A673 (cell line): ENCODE results near the gene CLVS2.

Experiments used
- EZH2 ChIP-seq: fragments of 200-600 bp; sonication (generic); IDR thresholded peaks from 2 replicates; pipeline ENCODE4 v1.6.1; 2017; ENCODE audit warnings: borderline replicate concordance, low read depth, mild to moderate bottlenecking, mixed read lengths, antibody characterized with exemption, low read length; ENCODE audit not compliant: poor library complexity, severe bottlenecking
- TF ChIP-seq, protein P1 (sequence below): fragments of 300-800, 200-600 bp; sonication (generic); conservative IDR thresholded peaks from 2 replicates; pipeline ENCODE4 v1.5.1; 2017; ENCODE audit warnings: low read depth, mild to moderate bottlenecking, antibody characterized with exemption, low read length, moderate library complexity, mixed read lengths

- TF ChIP-seq, protein P1, sequence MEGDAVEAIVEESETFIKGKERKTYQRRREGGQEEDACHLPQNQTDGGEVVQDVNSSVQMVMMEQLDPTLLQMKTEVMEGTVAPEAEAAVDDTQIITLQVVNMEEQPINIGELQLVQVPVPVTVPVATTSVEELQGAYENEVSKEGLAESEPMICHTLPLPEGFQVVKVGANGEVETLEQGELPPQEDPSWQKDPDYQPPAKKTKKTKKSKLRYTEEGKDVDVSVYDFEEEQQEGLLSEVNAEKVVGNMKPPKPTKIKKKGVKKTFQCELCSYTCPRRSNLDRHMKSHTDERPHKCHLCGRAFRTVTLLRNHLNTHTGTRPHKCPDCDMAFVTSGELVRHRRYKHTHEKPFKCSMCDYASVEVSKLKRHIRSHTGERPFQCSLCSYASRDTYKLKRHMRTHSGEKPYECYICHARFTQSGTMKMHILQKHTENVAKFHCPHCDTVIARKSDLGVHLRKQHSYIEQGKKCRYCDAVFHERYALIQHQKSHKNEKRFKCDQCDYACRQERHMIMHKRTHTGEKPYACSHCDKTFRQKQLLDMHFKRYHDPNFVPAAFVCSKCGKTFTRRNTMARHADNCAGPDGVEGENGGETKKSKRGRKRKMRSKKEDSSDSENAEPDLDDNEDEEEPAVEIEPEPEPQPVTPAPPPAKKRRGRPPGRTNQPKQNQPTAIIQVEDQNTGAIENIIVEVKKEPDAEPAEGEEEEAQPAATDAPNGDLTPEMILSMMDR: no peak
- TF ChIP-seq EZH2: no peak
Observed at GRCh38 chr6:123009059-123009458, 13.0 kb downstream of the CLVS2 start.
